GM18511 (cell line): ENCODE data around the gene SH3D21.

Experiments used
- ATAC-seq: cut with Tn5 transposase; IDR thresholded peaks from one replicate; pipeline ENCODE4 v1.9.1; 2021; ENCODE audit warnings: mild to moderate bottlenecking, moderate library complexity; ENCODE audit not compliant: unreplicated experiment

The SH3D21 gene

GRCh38 chr1:36303244-36303643 is 2.9 kb upstream of the SH3D21 start:
- ATAC-seq: no peak

- no peak for ATAC-seq
These were observed 2.4 kb upstream of the SH3D21 start for GRCh38 chr1:36303650-36304360.

- ATAC-seq: no peak
These were observed 1.6 kb upstream of the SH3D21 start for GRCh38 chr1:36304521-36304920.

GRCh38 chr1:36304970-36305914 is 926 bp upstream of the SH3D21 start:
- no peak for ATAC-seq

GRCh38 chr1:36305915-36306209 is 306 bp upstream of the SH3D21 start:
- ATAC-seq: no peak

- peak; percentile 97 for ATAC-seq
These were observed 811 bp downstream of the SH3D21 start for GRCh38 chr1:36306902-36307456.

GRCh38 chr1:36307601-36308330 is 1.6 kb downstream of the SH3D21 start:
- ATAC-seq: no peak

GRCh38 chr1:36309397-36309796 is 3.2 kb downstream of the SH3D21 start:
- ATAC-seq: no peak

- no peak for ATAC-seq
These were observed 14.2 kb downstream of the SH3D21 start for GRCh38 chr1:36320291-36320761.

- ATAC-seq: no peak
These were observed 14.6 kb downstream of the SH3D21 start for GRCh38 chr1:36320767-36321118.

GRCh38 chr1:36321119-36321951 is 15.2 kb downstream of the SH3D21 start:
- ATAC-seq: no peak

GRCh38 chr1:36322041-36322785 is 16.0 kb downstream of the SH3D21 start:
- ATAC-seq: no peak

- peak; percentile 37 for ATAC-seq
These were observed 16.8 kb downstream of the SH3D21 start for GRCh38 chr1:36322786-36323635.

GRCh38 chr1:36323636-36324352 is 17.6 kb downstream of the SH3D21 start, which contains the start of gene EVA1B:
Gene EVA1B (minus strand): TSS chr1:36323645. CDS start chr1:36323037, 608 bp downstream.
- peak; percentile 50 for ATAC-seq

GRCh38 chr1:36324353-36324703 is 18.2 kb downstream of the SH3D21 start:
- ATAC-seq: no peak

- no peak for ATAC-seq
These were observed 20.3 kb downstream of the SH3D21 start for GRCh38 chr1:36326499-36326898.

GRCh38 chr1:36327421-36328087 is 21.4 kb downstream of the SH3D21 start:
- no peak for ATAC-seq
